A549 (cell line): ENCODE results near the gene MAP3K14. TPM values are rescaled to one million over a fixed set of nuclear protein-coding genes. Genes with fewer than 3 reads are reported as not detected.
A peak's percentile ranks its signal among the peaks of the same experiment; 100 is the strongest.

Source experiments
- ATAC-seq, 2 experiments: fragments of 200-7000 bp in 1 of 2; fragments of >200 bp in 1 of 2; cut with Nextera tagmentation in 1 of 2; cut with Tn5 transposase in 1 of 2; 3 replicates each; pipeline versions ENCODE4 v1.8.0 to v1.9.1; 2018 to 2020; ENCODE audit warnings: mild to moderate bottlenecking in 1 of 2, moderate library complexity in 1 of 2
- CTCF ChIA-PET: fragments of 300-600 bp; sonication (Branson Sonifier 250); formaldehyde crosslinking; extraction: SDS; loops from one replicate; lab custom pipeline; 2021; ENCODE audit warnings: antibody characterized with exemption, inconsistent platforms; lab: Yijun Ruan, JAX
- POLR2A ChIA-PET: fragments of 350-600 bp; formaldehyde crosslinking; extraction: SDS; loops from one replicate; lab custom pipeline; 2021; ENCODE audit warnings: antibody characterized with exemption, inconsistent platforms; lab: Yijun Ruan, JAX
- DNase-seq, 2 experiments: peaks; one replicate each; pipeline versions ENCODE4 v3.0.0 to v3.0.0-alpha.2; 2011 to 2016; ENCODE audit warnings: low read depth in 1 of 2, low spot score in 1 of 2
- FAIRE-seq: peaks from 2 replicates; lab custom pipeline; 2011; peaks lifted over from hg19 to GRCh38; lab: Jason Lieb, UNC
- H3K27ac ChIP-seq, 2 experiments: fragments of >200 bp; sonication (Bioruptor Twin); formaldehyde crosslinking; 3 replicates each; pipeline ENCODE4 v1.5.1; 2016 to 2017
- H3K4me1 ChIP-seq: fragments of >200 bp; sonication (Bioruptor Twin); formaldehyde crosslinking; 3 replicates; pipeline ENCODE4 v1.6.1; 2016
- H3K4me2 ChIP-seq: fragments of >200 bp; sonication (Bioruptor Twin); formaldehyde crosslinking; 3 replicates; pipeline ENCODE4 v1.6.1; 2016
- H3K4me3 ChIP-seq: fragments of >200 bp; sonication (Bioruptor Twin); formaldehyde crosslinking; 3 replicates; pipeline ENCODE4 v1.5.1; 2016
- H3K9me3 ChIP-seq: fragments of >200 bp; sonication (Bioruptor Twin); formaldehyde crosslinking; 3 replicates; pipeline ENCODE4 v1.6.1; 2016
- ATOH8 ChIP-seq: fragments of 250-450 bp; sonication (Bioruptor Pico); IDR thresholded peaks from 2 replicates; pipeline ENCODE4 v1.5.0; 2020; ENCODE audit warnings: low read depth, mild to moderate bottlenecking, moderate library complexity
- BHLHE40 ChIP-seq: IDR thresholded peaks from 2 replicates; pipeline ENCODE4 v1.6.1; 2012; ENCODE audit warnings: low read depth, low read length, inconsistent platforms
- CBX2 ChIP-seq: fragments of 200-600 bp; sonication (generic); IDR thresholded peaks from 2 replicates; pipeline ENCODE4 v1.6.1; 2016; ENCODE audit warnings: low read depth, mild to moderate bottlenecking, borderline replicate concordance
- CHD2 ChIP-seq: fragments of 150-350 bp; IDR thresholded peaks from 2 replicates; pipeline ENCODE4 v1.6.1; 2014; ENCODE audit warnings: low read length; ENCODE audit not compliant: partially characterized antibody
- CHD4 ChIP-seq: fragments of 200-600 bp; sonication (generic); IDR thresholded peaks from 2 replicates; pipeline ENCODE4 v1.6.1; 2016; ENCODE audit warnings: antibody characterized with exemption, mild to moderate bottlenecking, borderline replicate concordance
- CTCF ChIP-seq: fragments of >200 bp; sonication (Bioruptor Twin); formaldehyde crosslinking; IDR thresholded peaks from 3 replicates; pipeline ENCODE4 v1.5.1; 2016
- E2F6 ChIP-seq: IDR thresholded peaks from 2 replicates; pipeline ENCODE4 v1.6.1; 2012; ENCODE audit warnings: low read depth, borderline replicate concordance
- EHMT2 ChIP-seq: fragments of 200-600 bp; sonication (generic); IDR thresholded peaks from 2 replicates; pipeline ENCODE4 v1.6.1; 2016; ENCODE audit warnings: antibody characterized with exemption, low read depth, mild to moderate bottlenecking, moderate library complexity
- ELK1 ChIP-seq: fragments of 150-350 bp; IDR thresholded peaks from 2 replicates; pipeline ENCODE4 v1.6.1; 2014; ENCODE audit warnings: low read depth, mild to moderate bottlenecking, low read length
- FOSL2 ChIP-seq, 2 experiments: fragments of 450-650 bp in 1 of 2; fragments of >200 bp in 1 of 2; sonication (Bioruptor Twin) in 1 of 2; formaldehyde crosslinking; IDR thresholded peaks; 2 replicates each; pipeline versions ENCODE4 v1.5.0 to v1.6.1; 2016 to 2020; ENCODE audit warnings: mild to moderate bottlenecking in 1 of 2, moderate library complexity in 1 of 2
- GATA3 ChIP-seq: IDR thresholded peaks from 2 replicates; pipeline ENCODE4 v1.6.1; 2012; ENCODE audit warnings: borderline replicate concordance
- HEYL ChIP-seq: fragments of 250-450 bp; sonication (Bioruptor Pico); IDR thresholded peaks from 2 replicates; pipeline ENCODE4 v1.8.0; 2021; ENCODE audit warnings: mild to moderate bottlenecking, moderate library complexity
- HOXA7 ChIP-seq: fragments of 250-450 bp; sonication (Bioruptor Pico); IDR thresholded peaks from 2 replicates; pipeline ENCODE4 v1.5.0; 2020; ENCODE audit warnings: mild to moderate bottlenecking, moderate library complexity
- HOXB13 ChIP-seq: fragments of 250-450 bp; sonication (Bioruptor Pico); IDR thresholded peaks from 2 replicates; pipeline ENCODE4 v1.5.0; 2020; ENCODE audit warnings: low read depth, mild to moderate bottlenecking, moderate library complexity
- HOXB5 ChIP-seq: fragments of 250-450 bp; sonication (Bioruptor Pico); IDR thresholded peaks from 2 replicates; pipeline ENCODE4 v1.5.0; 2020; ENCODE audit warnings: mild to moderate bottlenecking, moderate library complexity
- JUNB ChIP-seq: fragments of >200 bp; sonication (Bioruptor Twin); formaldehyde crosslinking; IDR thresholded peaks from 2 replicates; pipeline ENCODE4 v1.6.1; 2016
- KDM1A ChIP-seq: fragments of 200-600 bp; sonication (generic); IDR thresholded peaks from 2 replicates; pipeline ENCODE4 v1.6.1; 2016; ENCODE audit warnings: low read depth, mild to moderate bottlenecking
- KDM5A ChIP-seq: fragments of 200-600 bp; sonication (generic); IDR thresholded peaks from 2 replicates; pipeline ENCODE4 v1.6.1; 2016; ENCODE audit warnings: antibody characterized with exemption, mild to moderate bottlenecking
- MAFK ChIP-seq: fragments of 450-650 bp; IDR thresholded peaks from 2 replicates; pipeline ENCODE4 v1.6.1; 2014; ENCODE audit not compliant: partially characterized antibody
- MYC ChIP-seq: IDR thresholded peaks from 2 replicates; pipeline ENCODE4 v1.6.1; 2012; ENCODE audit warnings: mild to moderate bottlenecking, inconsistent platforms, low read length, improper control_type of control experiment, borderline replicate concordance
- RARB ChIP-seq: fragments of 250-450 bp; sonication (Bioruptor Pico); IDR thresholded peaks from 2 replicates; pipeline ENCODE4 v1.8.0; 2021; ENCODE audit warnings: mild to moderate bottlenecking, moderate library complexity
- RFX5 ChIP-seq: fragments of 450-650 bp; IDR thresholded peaks from 2 replicates; pipeline ENCODE4 v1.7.1; 2014; ENCODE audit warnings: antibody characterized with exemption, mild to moderate bottlenecking, moderate library complexity
- SMC3 ChIP-seq: fragments of >200 bp; sonication (Bioruptor Twin); formaldehyde crosslinking; IDR thresholded peaks from 3 replicates; pipeline ENCODE4 v1.6.1; 2018; ENCODE audit warnings: inconsistent platforms
- TFCP2L1 ChIP-seq: fragments of 250-450 bp; sonication (Bioruptor Pico); IDR thresholded peaks from 2 replicates; pipeline ENCODE4 v1.5.0; 2021; ENCODE audit warnings: mild to moderate bottlenecking
- TP53 ChIP-seq: fragments of 250-450 bp; sonication (Bioruptor Pico); IDR thresholded peaks from 2 replicates; pipeline ENCODE4 v1.5.0; 2021; ENCODE audit warnings: mild to moderate bottlenecking, moderate library complexity
- WGBS: methylation state at CpG from one replicate; pipeline ENCODE4 v1.1.6; 2017; ENCODE audit errors: missing lambda C conversion rate; 5-methylcytosine and 5-hydroxymethylcytosine counted together
- polyA plus RNA-seq, 4 experiments: library from polyadenylated mRNA; depleted of rRNA in 3 of 4; stranded (reverse); fragments of >200 nt; fragmentation: RNase III in 1 of 4; extraction: RNeasy Plus Mini Kit Qiagen cat#74134 plus additional on column Dnase treatment in 1 of 4; gene quantifications; 2 replicates in 3 of 4; 3 replicates in 1 of 4; pipeline ENCODE4 v1.2.3, GENCODE V29; 2011 to 2017

The MAP3K14 gene
- polyA plus RNA-seq, 2 of the 4 experiments (the other 2 are of a cell fraction) = 9.1 to 34.5 TPM

- DNase-seq = no peak
- Histone ChIP-seq H3K4me1 (peaks cover 93% of the 10 kb centered on the region), H3K4me2 (peak overlapping the region; percentile 72; the same call in 2 of the 3 replicates), H3K9me3 (no peaks in the 10 kb centered on the region), H3K27ac (peak overlapping the region in 1 of 2 experiments; percentile 92; a peak in 3 of 6 replicates), H3K4me3 (no peak overlapping the region)
- no peak for FAIRE-seq
- CTCF ChIA-PET = interaction anchor here (0.8 to 39.8 kb wide), 11 partner anchors 8 to 90 kb away, joined by 3 to 640 read pairs (median 16); partner anchors contain the start of gene MAP3K14
- TF ChIP-seq RARB (peak; percentile 20; the same call in 1 of the 2 replicates), BHLHE40 (no peak)
- 96% methylated on average over 5 of the region's 5 CpGs for WGBS
- ATAC-seq = no peak
- POLR2A ChIA-PET = interaction anchor here (1.1 to 3.2 kb wide), 3 partner anchors 8 to 63 kb away, joined by 3 to 28 read pairs (median 6); partner anchors contain the start of gene MAP3K14
Observed at GRCh38 chr17:45308840-45309239, 8.0 kb downstream of the MAP3K14 start.

- FAIRE-seq = no peak
- no peak for TF ChIP-seq CTCF
- no peak for TF ChIP-seq JUNB
- TF ChIP-seq CHD4 = no peak
- TF ChIP-seq RARB = no peak
- TF ChIP-seq HOXB5 (CRISPR knock-in tag) = no peak
- no peak for TF ChIP-seq E2F6
- peak; percentile 21 for TF ChIP-seq TP53 (CRISPR knock-in tag)
- no peak for TF ChIP-seq HOXA7 (CRISPR knock-in tag)
- TF ChIP-seq KDM5A = no peak
- TF ChIP-seq HEYL (CRISPR knock-in tag) = no peak
- TF ChIP-seq TFCP2L1 = peak; percentile 20; the same call in 1 of the 2 replicates
- TF ChIP-seq, all 56 proteins: peak for 2
- Histone ChIP-seq H3K4me2 (peak overlapping the region; percentile 72), H3K9me3 (no peaks in the 10 kb centered on the region), H3K27ac (peak overlapping the region; percentile 77 to 92), H3K4me1 (peaks cover 92% of the 10 kb centered on the region), H3K4me3 (peak overlapping the region; percentile 10; the same call in 1 of the 3 replicates)
- DNase-seq = no peak
- 44% methylated on average over 6 of the region's 6 CpGs for WGBS
- POLR2A ChIA-PET = interaction anchor here (1.9 to 3.2 kb wide), 3 partner anchors 9 to 64 kb away, joined by 6 to 28 read pairs (median 7); partner anchors contain the start of gene MAP3K14
- peak in 1 of 2 experiments; percentile 1; a peak in 2 of 6 replicates for ATAC-seq
- CTCF ChIA-PET = interaction anchor here (0.8 to 39.8 kb wide), 12 partner anchors 9 to 89 kb away, joined by 3 to 640 read pairs (median 12); partner anchors contain the start of gene MAP3K14
Observed at GRCh38 chr17:45308016-45308365, 8.8 kb downstream of the MAP3K14 start.

GRCh38 chr17:45307290-45308015 lies 9.4 kb downstream of the MAP3K14 start:
- ChIA-PET CTCF (interaction anchor here (0.6 to 39.8 kb wide), 11 partner anchors 10 to 88 kb away, joined by 3 to 640 read pairs (median 16); partner anchors contain the start of gene MAP3K14), POLR2A (interaction anchor here (1.0 to 3.2 kb wide), 4 partner anchors 9 to 64 kb away, joined by 3 to 28 read pairs (median 6); partner anchors contain the start of gene MAP3K14)
- Histone ChIP-seq H3K4me1 (peaks cover 92% of the 10 kb centered on the region), H3K27ac (peak overlapping the region; percentile 77 to 92), H3K4me2 (peak overlapping the region; percentile 72), H3K9me3 (no peaks in the 10 kb centered on the region), H3K4me3 (peak overlapping the region; percentile 10; the same call in 1 of the 3 replicates)
- FAIRE-seq = peak; percentile 23
- DNase-seq = peak in 1 of 2 experiments; percentile 69
- ATAC-seq = peak; percentile 16 to 28; a peak in 5 of 6 replicates
- WGBS = 35% methylated on average over 8 of the region's 9 CpGs
- no peak for TF ChIP-seq CHD2
- no peak for TF ChIP-seq EHMT2
- 0 out of 2 replicates have a peak, but pooled peaks have one; percentile 43 for TF ChIP-seq FOSL2 (IDR thresholded peaks at IDR 0.05)
- TF ChIP-seq FOSL2 (CRISPR knock-in tag; IDR thresholded peaks at IDR 0.05) = peak; percentile 74
- peak; percentile 15; the same call in 1 of the 2 replicates for TF ChIP-seq RARB
- no peak for TF ChIP-seq CBX2
- TF ChIP-seq ELK1 = no peak
- no peak for TF ChIP-seq HOXB13 (CRISPR knock-in tag)
- peak; percentile 7; the same call in 1 of the 2 replicates for TF ChIP-seq CHD4
- no peak for TF ChIP-seq GATA3
- TF ChIP-seq ATOH8 = no peak
- no peak for TF ChIP-seq KDM1A
- no peak for TF ChIP-seq MYC
- 0 out of 3 replicates have a peak, but pooled peaks have one; percentile 2 for TF ChIP-seq SMC3
- TF ChIP-seq HOXB5 (CRISPR knock-in tag) = no peak
- TF ChIP-seq RFX5 = no peak
- TF ChIP-seq MAFK = no peak
